HepG2 (cell line): Measurements from ENCODE around the gene ERP44. TPM values are rescaled to one million over a fixed set of nuclear protein-coding genes. Genes with fewer than 3 reads are reported as not detected.

ENCODE experiments used
- ATAC-seq: fragments of 200-7000 bp; cut with Tn5 transposase; 3 replicates; pipeline ENCODE4 v1.9.1; 2020; ENCODE audit warnings: mild to moderate bottlenecking, moderate library complexity
- BruUV-seq: library from RNA; stranded (reverse); fragments of 400-500 nt; replicated peaks from 2 replicates; lab custom pipeline; 2021; lab: Mats Ljungman, UMichigan
- CTCF ChIA-PET: fragments of 300-600 bp; formaldehyde crosslinking; extraction: SDS; loops from one replicate; lab custom pipeline; 2021; ENCODE audit warnings: low total read pairs, inconsistent platforms, low intra/inter-chr PET ratio; lab: Yijun Ruan, JAX
- POLR2A ChIA-PET: fragments of 350-600 bp; sonication (Branson Sonifier 250); formaldehyde crosslinking; loops from one replicate; lab custom pipeline; 2020; ENCODE audit warnings: antibody characterized with exemption, inconsistent platforms; lab: Yijun Ruan, JAX
- DNase-seq: peaks from one replicate; pipeline ENCODE4 v3.0.0-alpha.2; 2015; ENCODE audit warnings: low spot score
- FAIRE-seq: peaks from 3 replicates; lab custom pipeline; 2011; peaks lifted over from hg19 to GRCh38; lab: Jason Lieb, UNC
- H2AFZ ChIP-seq: one replicate; pipeline ENCODE4 v1.6.1; 2011; ENCODE audit warnings: low read length, inconsistent platforms
- H3K27ac ChIP-seq: fragments of 300-600 bp; 3 replicates; pipeline ENCODE4 v1.8.0; 2011; ENCODE audit warnings: mixed run types, mild to moderate bottlenecking, mixed read lengths, low read length, inconsistent platforms; ENCODE audit not compliant: insufficient read depth; ENCODE audit errors: extremely low read length
- H3K27me3 ChIP-seq, 2 experiments: fragments of 200-600 bp in 1 of 2; 2 replicates in 1 of 2; 3 replicates in 1 of 2; pipeline versions ENCODE4 v1.6.0 to v1.8.0; 2011; ENCODE audit warnings: low read length in 2 of 2, mild to moderate bottlenecking in 2 of 2, moderate library complexity in 2 of 2, inconsistent platforms in 1 of 2; ENCODE audit not compliant: insufficient read depth in 2 of 2, control insufficient read depth in 1 of 2
- H3K36me3 ChIP-seq, 2 experiments: fragments of 200-600 bp in 1 of 2; replicated peaks in 1 of 2; 2 replicates in 1 of 2; 3 replicates in 1 of 2; pipeline versions ENCODE4 v1.5.1 to v1.8.0; 2011; ENCODE audit warnings: low read length in 2 of 2, inconsistent platforms in 1 of 2; ENCODE audit not compliant: insufficient read depth in 2 of 2, control insufficient read depth in 1 of 2
- H3K4me1 ChIP-seq: 2 replicates; pipeline ENCODE4 v1.5.1; 2012; ENCODE audit warnings: low read length, inconsistent platforms; ENCODE audit not compliant: insufficient read depth
- H3K4me2 ChIP-seq: 2 replicates; pipeline ENCODE4 v1.6.0; 2011; ENCODE audit warnings: low read depth, low read length, inconsistent platforms
- H3K4me3 ChIP-seq, 3 experiments: fragments of 200-600 bp in 1 of 3; sonication (generic), shearing (Covaris generic) in 1 of 3; replicated peaks in 1 of 3; 2 replicates each; pipeline ENCODE4 v1.5.1; 2011 to 2016; ENCODE audit warnings: low read length in 3 of 3, inconsistent platforms in 2 of 3, low read depth in 2 of 3, mild to moderate bottlenecking in 2 of 3, control low read depth in 1 of 3, mixed read lengths in 1 of 3; ENCODE audit not compliant: insufficient read depth in 1 of 3
- H3K79me2 ChIP-seq: one replicate; pipeline ENCODE4 v1.6.1; 2011; ENCODE audit warnings: low read length, inconsistent platforms; ENCODE audit not compliant: insufficient read depth
- H3K9ac ChIP-seq: 2 replicates; pipeline ENCODE4 v1.6.0; 2011; ENCODE audit warnings: mild to moderate bottlenecking, low read depth, low read length, inconsistent platforms; ENCODE audit not compliant: insufficient read depth
- H3K9me3 ChIP-seq: 2 replicates; pipeline ENCODE4 v1.5.1; 2012; ENCODE audit warnings: mild to moderate bottlenecking, low read length
- H4K20me1 ChIP-seq: 2 replicates; pipeline ENCODE4 v1.6.0; 2011; ENCODE audit warnings: inconsistent platforms, mild to moderate bottlenecking, low read length, moderate library complexity; ENCODE audit not compliant: insufficient read depth
- BCL3 ChIP-seq: sonication (generic); formaldehyde crosslinking; IDR thresholded peaks from 2 replicates; pipeline ENCODE4 v1.5.1; 2020; ENCODE audit warnings: mild to moderate bottlenecking, missing genetic modification reagents, moderate library complexity
- MTA1 ChIP-seq: sonication (generic); formaldehyde crosslinking; IDR thresholded peaks from 2 replicates; pipeline ENCODE4 v1.4.0; 2020; ENCODE audit warnings: missing genetic modification reagents, mild to moderate bottlenecking, borderline replicate concordance
- RFXANK ChIP-seq: IDR thresholded peaks from 2 replicates; pipeline ENCODE4 v1.6.1; 2016
- SMARCC2 ChIP-seq: fragments of 450-650 bp; IDR thresholded peaks from 2 replicates; pipeline ENCODE4 v1.6.1; 2017; ENCODE audit warnings: antibody characterized with exemption, mild to moderate bottlenecking
- SNRNP70 ChIP-seq: fragments of 200-400 bp; formaldehyde crosslinking; IDR thresholded peaks from 2 replicates; pipeline ENCODE4 v1.6.1; 2017; ENCODE audit warnings: mild to moderate bottlenecking, low read depth, low read length, moderate library complexity
- SP5 ChIP-seq: IDR thresholded peaks from 2 replicates; pipeline ENCODE4 v1.6.1; 2016; ENCODE audit warnings: low read depth, borderline replicate concordance
- ZFP36L2 ChIP-seq: sonication (generic); formaldehyde crosslinking; IDR thresholded peaks from 2 replicates; pipeline ENCODE4 v1.4.0; 2020; ENCODE audit warnings: missing genetic modification reagents
- ZNF136 ChIP-seq: sonication (generic); formaldehyde crosslinking; IDR thresholded peaks from 2 replicates; pipeline ENCODE4 v1.8.1; 2022; ENCODE audit warnings: low read depth, mild to moderate bottlenecking, moderate library complexity, missing genetic modification reagents
- ZNF552 ChIP-seq: sonication (generic); formaldehyde crosslinking; IDR thresholded peaks from 2 replicates; pipeline ENCODE4 v1.9.0; 2022; ENCODE audit warnings: missing genetic modification reagents, mild to moderate bottlenecking, borderline replicate concordance
- ZNF772 ChIP-seq: sonication (generic); formaldehyde crosslinking; IDR thresholded peaks from 2 replicates; pipeline ENCODE4 v1.5.0; 2020; ENCODE audit warnings: mild to moderate bottlenecking, missing genetic modification reagents
- WGBS: methylation state at CpG from one replicate; pipeline ENCODE4 v1.1.6; 2017; ENCODE audit warnings: low lambda C conversion rate; 5-methylcytosine and 5-hydroxymethylcytosine counted together
- in situ Hi-C: cut with HindIII; loops from 2 replicates; pipeline ENCODE4 v1.10.0; 2017; ENCODE audit warnings: low pct_unique_long_range_greater_than_20kb; ENCODE audit not compliant: extremely low pct_ligation_motif_present
- intact Hi-C: fragments of 100-400 bp; cut with micrococcal nuclease; formaldehyde crosslinking; loops from one replicate; pipeline ENCODE4 v1.10.0; 2022; ENCODE audit not compliant: unreplicated experiment
- polyA plus RNA-seq, 8 experiments: library from polyadenylated mRNA; depleted of rRNA in 3 of 8; stranded (reverse) in 7 of 8; unstranded in 1 of 8; fragments of >200 nt; fragmentation: Illumina TruSeq in 4 of 8; extraction: Trizol in 4 of 8; gene quantifications; 2 replicates each; pipeline versions ENCODE4 v1.2.1 to v1.2.3, GENCODE V29; 2011 to 2016; ENCODE audit warnings: low read depth in 4 of 8, missing spikeins in 1 of 8, mixed read lengths in 1 of 8; ENCODE audit not compliant: insufficient read depth in 1 of 8
- total RNA-seq, 5 experiments: library from RNA; depleted of rRNA; stranded (reverse); fragments of >200 nt; fragmentation: Illumina TruSeq; extraction: Trizol; gene quantifications; 2 replicates each; pipeline ENCODE4 v1.2.3, GENCODE V29; 2016; ENCODE audit warnings: low read depth in 1 of 5

Gene ERP44
- total and polyA plus RNA-seq, 2 of the 13 experiments (the other 11 are each of a cell fraction or from before 2014, with no cell fraction given), result 8.9 to 13.8 TPM

- Histone ChIP-seq H3K9me3 (no peaks in the 10 kb centered on the region), H4K20me1 (no peaks in the 10 kb centered on the region), H3K4me2 (no peak overlapping the region), H3K4me1 (no peaks in the 10 kb centered on the region), H2AFZ (no peak overlapping the region), H3K27ac (no peak overlapping the region), H3K27me3 (no peaks in the 10 kb centered on the region), H3K36me3 (peaks cover 4 to 14% of the 10 kb centered on the region in 2 experiments; a peak in 3 of 5 replicates), H3K4me3 (no peak overlapping the region), H3K9ac (no peak overlapping the region), H3K79me2 (no peaks in the 10 kb centered on the region)
- in situ Hi-C loops (no loop called here), intact Hi-C loops (no loop called here)
- ChIA-PET CTCF (no interaction called here), POLR2A (no interaction called here)
- no TSS peak for BruUV-seq
- ATAC-seq (no peak), DNase-seq (no peak), FAIRE-seq (no peak)
- WGBS, result 97% methylated on average over 25 of the region's 26 CpGs
- TF ChIP-seq SNRNP70 (no peak), SP5 (CRISPR knock-in tag) (no peak), MTA1 (CRISPR knock-in tag) (no peak), BCL3 (CRISPR knock-in tag) (no peak), SMARCC2 (no peak), ZFP36L2 (CRISPR knock-in tag) (no peak), ZNF772 (CRISPR knock-in tag) (no peak), ZNF136 (CRISPR knock-in tag) (no peak), RFXANK (CRISPR knock-in tag) (no peak), ZNF552 (CRISPR knock-in tag) (no peak)
Measured at GRCh38 chr9:99998866-99999265, 99.9 kb downstream of the ERP44 start.
